ENCODE results near the gene CORT.

GRCh38 chr1:10424034-10424433, 25.8 kb upstream of the CORT start:
- TF ChIP-seq CTCF (conservative IDR thresholded peaks at IDR 0.05; ENCODE audit: low read length) (no peak), EZH2phosphoT487 (IDR thresholded peaks at IDR 0.05; ENCODE audit: borderline replicate concordance, low read depth, low read length) (no peak)

Measured in OCI-LY7 (cell line).